Stimulated activated effector memory CD8-positive, alpha-beta T cell treated with anti-CD3 and anti-CD28 coated beads, Interleukin-12 subunit alpha, Interleukin-12 subunit beta, amount 100 ng/mL, for 72 hours (primary cell): ENCODE measurements around the gene FBXL17.

Experiments
- ATAC-seq: fragments of 150-1000 bp; cut with Tn5 transposase; 2 replicates; pipeline ENCODE4 v1.10.0; 2021
- DNase-seq, 2 donors: peaks; one replicate each; pipeline ENCODE4 v3.0.0; 2021 to 2022; ENCODE audit warnings: low spot score in 2 of 2
- H3K27ac Mint-ChIP-seq: one replicate; pipeline ENCODE4 v1.8.0; 2022; ENCODE audit warnings: mild to moderate bottlenecking, mixed read lengths
- H3K36me3 Mint-ChIP-seq: one replicate; pipeline ENCODE4 v1.8.0; 2022; ENCODE audit warnings: mild to moderate bottlenecking, mixed read lengths
- H3K4me1 Mint-ChIP-seq: one replicate; pipeline ENCODE4 v1.8.0; 2022; ENCODE audit warnings: mixed read lengths
- H3K4me3 Mint-ChIP-seq: one replicate; pipeline ENCODE4 v1.8.0; 2022; ENCODE audit warnings: mild to moderate bottlenecking, mixed read lengths
- H3K9me3 Mint-ChIP-seq: one replicate; pipeline ENCODE4 v1.8.0; 2022; ENCODE audit warnings: mixed read lengths

The FBXL17 gene

DNA sequence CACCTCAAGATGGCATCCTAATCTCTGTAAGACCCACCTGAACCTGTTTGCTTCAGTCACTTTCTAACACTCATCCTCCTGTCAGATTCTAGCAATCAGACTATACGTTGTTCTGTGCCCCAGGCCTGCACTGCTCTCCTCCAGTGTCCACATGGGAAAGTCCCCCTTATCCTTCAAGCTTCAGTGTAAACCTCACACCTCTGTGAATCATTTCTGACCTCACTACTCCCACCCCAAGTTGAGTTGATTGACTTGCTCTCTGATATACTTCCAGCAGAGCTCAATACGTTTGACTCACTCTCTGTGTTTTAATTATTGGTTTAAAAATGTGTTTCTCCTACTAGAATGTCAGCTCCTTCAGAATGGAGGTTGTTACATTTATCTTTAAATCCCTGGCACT, 240.2 kb downstream of the FBXL17 start:
- Mint-ChIP-seq H3K27ac (no peak overlapping the region), H3K9me3 (no peaks in the 10 kb centered on the region), H3K36me3 (no peaks in the 10 kb centered on the region), H3K4me1 (peaks cover 5% of the 10 kb centered on the region), H3K4me3 (no peak overlapping the region)
- DNase-seq: no peak
- peak; percentile 92 for ATAC-seq

DNA sequence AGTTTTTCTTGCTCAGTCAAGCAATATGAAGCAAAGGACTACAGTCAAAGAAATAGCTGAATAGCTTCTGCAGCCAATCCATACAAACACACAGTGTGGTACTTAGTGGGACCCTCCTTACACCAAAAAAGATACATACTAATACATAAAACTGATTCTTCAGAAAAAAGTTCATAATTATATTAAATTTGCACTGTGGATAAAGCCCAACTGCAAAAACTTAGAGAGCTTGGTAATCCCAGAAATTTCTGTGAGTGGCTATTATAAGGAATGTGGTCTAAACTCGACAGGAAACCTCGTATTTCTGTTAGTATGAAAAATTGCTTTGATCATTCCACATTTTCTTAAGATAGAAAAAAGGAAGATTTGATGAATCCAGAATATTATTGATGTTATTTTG, 245.4 kb downstream of the FBXL17 start:
- no peak for DNase-seq
- Mint-ChIP-seq H3K4me1 (no peaks in the 10 kb centered on the region), H3K4me3 (no peak overlapping the region), H3K9me3 (no peaks in the 10 kb centered on the region), H3K27ac (no peak overlapping the region), H3K36me3 (no peaks in the 10 kb centered on the region)
- ATAC-seq: no peak

DNA sequence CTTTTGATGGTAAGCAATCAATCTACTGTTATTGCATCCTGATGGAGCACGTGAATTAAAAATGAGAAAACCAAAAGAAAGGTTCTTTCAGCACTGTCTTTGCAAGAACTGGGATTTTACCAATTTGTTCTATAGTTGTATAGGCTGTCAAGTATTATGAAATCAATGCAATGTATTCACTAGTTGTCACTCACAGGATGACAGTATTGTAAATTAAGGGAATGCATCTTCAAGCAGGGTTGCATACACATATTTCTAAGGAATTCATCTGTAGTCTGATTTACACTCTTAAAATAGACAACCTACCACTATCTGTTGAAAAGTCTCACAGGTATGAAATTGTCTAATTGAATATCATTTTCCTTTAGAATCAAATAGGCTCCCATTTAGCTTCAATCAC, 252.8 kb downstream of the FBXL17 start:
- DNase-seq (no peak), ATAC-seq (no peak)
- H3K4me1 Mint-ChIP-seq: no peaks in the 10 kb centered on the region
- no peaks in the 10 kb centered on the region for H3K36me3 Mint-ChIP-seq
- H3K9me3 Mint-ChIP-seq: no peaks in the 10 kb centered on the region
- no peak overlapping the region for H3K4me3 Mint-ChIP-seq
- H3K27ac Mint-ChIP-seq: no peak overlapping the region

DNA sequence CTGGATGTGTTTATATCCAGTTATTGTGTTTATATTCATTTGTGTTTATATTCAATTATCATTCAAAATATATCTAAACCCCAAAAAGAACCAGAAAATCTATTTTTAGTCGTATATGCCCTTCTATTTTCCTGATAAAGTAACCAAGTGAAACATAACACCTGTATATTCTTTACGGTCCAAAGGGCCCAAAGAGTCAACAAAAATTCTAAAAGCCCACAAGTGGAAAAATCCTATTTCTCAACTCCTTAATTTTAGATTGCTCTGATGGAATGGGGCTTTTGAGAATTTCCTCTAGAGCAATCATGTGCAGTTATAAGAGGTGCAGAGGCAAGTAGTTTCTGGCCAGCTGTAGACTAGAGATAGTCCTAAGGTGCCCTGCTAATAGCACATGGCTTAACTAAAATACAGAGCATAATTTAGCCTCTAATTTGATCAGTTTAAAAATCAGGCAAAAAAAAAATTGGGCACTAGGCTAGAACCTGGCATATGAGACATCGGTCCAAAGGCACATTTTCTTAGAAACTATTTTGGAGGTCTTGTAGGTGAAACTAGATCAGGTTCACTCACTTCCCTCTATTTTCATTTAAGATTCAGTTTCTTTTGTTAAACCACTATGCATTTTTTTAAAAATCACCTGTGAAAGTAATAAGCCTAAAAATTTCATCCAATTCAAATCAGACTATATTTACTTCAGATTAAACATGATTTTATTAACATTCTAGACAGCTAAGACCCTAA, 256.0 kb downstream of the FBXL17 start:
- Mint-ChIP-seq H3K4me3 (no peak overlapping the region), H3K9me3 (no peaks in the 10 kb centered on the region), H3K36me3 (no peaks in the 10 kb centered on the region), H3K4me1 (no peaks in the 10 kb centered on the region), H3K27ac (no peak overlapping the region)
- DNase-seq: no peak
- no peak for ATAC-seq

DNA sequence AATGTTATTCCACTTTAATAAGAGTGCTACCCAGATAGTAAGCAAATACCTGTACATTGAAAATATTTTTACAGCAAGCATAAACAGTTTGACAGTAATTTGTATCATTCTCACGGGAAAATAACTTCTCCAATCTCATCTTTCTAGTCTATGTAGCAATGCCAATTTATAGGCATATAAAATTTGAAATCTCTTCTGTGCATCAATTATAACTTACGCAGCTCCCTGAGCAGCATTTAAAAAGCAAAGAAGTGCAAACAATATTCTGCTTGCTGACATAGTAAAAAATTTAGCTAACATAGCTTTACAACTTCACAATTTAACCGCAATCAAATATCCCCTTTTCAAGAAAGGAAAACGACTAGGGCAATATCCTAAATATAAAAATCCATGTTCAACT, 257.3 kb downstream of the FBXL17 start:
- Mint-ChIP-seq H3K9me3 (no peaks in the 10 kb centered on the region), H3K4me3 (no peak overlapping the region), H3K36me3 (no peaks in the 10 kb centered on the region), H3K27ac (no peak overlapping the region), H3K4me1 (no peaks in the 10 kb centered on the region)
- ATAC-seq (no peak), DNase-seq (no peak)

DNA sequence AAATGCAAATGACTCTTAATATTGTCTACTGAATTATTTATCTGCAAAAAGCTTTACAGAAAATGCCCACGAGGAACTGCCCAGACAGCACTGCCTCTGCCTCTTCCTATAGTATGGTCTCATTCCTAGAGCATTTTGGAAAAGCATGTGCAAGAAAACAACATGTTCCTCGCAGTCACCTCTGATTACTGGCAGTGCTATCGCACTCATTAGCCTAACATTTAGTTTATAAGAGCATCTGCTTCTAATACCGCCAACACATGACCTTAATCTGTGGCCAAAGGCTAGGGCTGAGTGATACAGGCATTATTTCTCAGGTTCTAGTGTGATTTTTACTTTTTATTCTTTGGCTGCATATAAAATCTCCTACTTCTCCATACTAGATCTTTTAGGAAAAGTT, 259.2 kb downstream of the FBXL17 start:
- H3K4me1 Mint-ChIP-seq: no peaks in the 10 kb centered on the region
- H3K36me3 Mint-ChIP-seq: no peaks in the 10 kb centered on the region
- no peak overlapping the region for H3K27ac Mint-ChIP-seq
- no peaks in the 10 kb centered on the region for H3K9me3 Mint-ChIP-seq
- no peak for ATAC-seq
- H3K4me3 Mint-ChIP-seq: no peak overlapping the region
- no peak for DNase-seq

DNA sequence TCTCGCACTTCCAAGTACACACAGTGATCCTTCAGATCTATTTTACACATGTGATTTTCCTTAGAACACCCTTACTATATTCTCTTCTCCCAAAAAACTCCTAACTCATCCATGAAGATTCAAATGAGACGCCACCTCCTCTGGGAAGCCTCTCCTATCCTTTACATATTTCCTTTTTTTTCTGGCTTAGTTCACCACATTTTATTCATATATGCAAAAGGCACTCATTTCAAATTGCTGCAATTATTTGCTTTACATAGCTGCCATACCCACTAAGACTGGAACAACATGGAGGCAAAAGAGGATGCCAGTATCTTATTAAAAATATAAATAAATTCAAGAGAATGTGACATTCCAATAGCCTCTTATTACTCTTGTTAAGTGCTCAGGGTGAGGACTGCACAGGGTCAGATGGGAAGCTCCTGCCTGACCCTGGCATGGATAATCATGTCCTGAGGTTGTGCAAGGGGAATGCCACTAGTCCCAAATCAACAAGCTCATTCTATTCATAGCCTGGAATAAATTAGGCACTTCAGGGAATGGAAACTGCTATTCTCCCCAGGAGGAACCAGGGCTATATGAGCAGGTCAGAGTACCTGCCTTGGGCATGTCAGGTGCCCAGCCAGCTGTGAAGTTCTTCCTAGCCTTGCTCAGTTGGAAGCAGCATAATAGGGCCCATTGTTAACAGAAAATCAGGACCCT, 262.9 kb downstream of the FBXL17 start:
- H3K36me3 Mint-ChIP-seq: no peaks in the 10 kb centered on the region
- no peak overlapping the region for H3K4me3 Mint-ChIP-seq
- ATAC-seq: no peak
- H3K27ac Mint-ChIP-seq: no peak overlapping the region
- no peaks in the 10 kb centered on the region for H3K4me1 Mint-ChIP-seq
- DNase-seq: no peak
- H3K9me3 Mint-ChIP-seq: no peaks in the 10 kb centered on the region

DNA sequence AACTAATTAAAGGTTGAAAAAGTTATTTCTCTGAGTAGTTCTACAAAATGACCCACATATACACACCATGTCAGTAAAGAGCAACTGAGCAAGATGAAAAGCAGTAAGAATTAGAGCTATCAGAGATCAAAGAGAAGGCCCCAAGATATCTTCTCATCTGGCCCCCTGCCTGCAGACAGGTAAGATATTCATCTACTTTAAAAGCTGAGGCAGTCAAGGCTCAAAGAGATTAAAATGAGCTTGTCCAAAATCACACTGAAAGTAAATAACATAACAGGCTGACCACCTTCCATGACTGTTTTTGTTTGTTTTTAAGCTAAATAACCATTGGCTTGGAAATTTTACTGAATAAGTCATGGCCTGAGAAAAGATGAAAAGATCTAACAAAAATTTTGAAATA, 266.2 kb downstream of the FBXL17 start:
- Mint-ChIP-seq H3K4me3 (no peak overlapping the region), H3K4me1 (no peaks in the 10 kb centered on the region), H3K9me3 (peaks cover 3% of the 10 kb centered on the region), H3K27ac (no peak overlapping the region), H3K36me3 (no peaks in the 10 kb centered on the region)
- DNase-seq: no peak
- no peak for ATAC-seq

DNA sequence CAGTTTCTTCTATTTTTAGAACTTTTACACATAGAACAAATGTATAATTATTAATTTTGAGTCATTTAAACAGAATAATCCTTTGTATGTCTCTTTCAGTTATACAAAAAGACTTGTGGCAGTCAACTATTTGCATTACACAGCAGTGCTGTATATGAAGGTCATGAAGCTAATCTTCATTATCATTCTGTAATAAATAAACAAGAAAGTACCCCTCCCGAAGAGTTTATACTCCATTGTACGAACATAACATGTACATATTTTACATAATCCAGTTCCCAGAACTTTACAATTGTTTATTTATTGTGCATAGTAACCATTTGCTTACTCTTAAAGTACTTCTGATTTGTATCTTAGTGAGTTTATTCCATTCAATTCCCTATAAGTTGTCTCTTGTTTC, 267.9 kb downstream of the FBXL17 start:
- no peaks in the 10 kb centered on the region for H3K36me3 Mint-ChIP-seq
- no peak overlapping the region for H3K27ac Mint-ChIP-seq
- H3K4me3 Mint-ChIP-seq: no peak overlapping the region
- DNase-seq (no peak), ATAC-seq (no peak)
- H3K4me1 Mint-ChIP-seq: no peaks in the 10 kb centered on the region
- H3K9me3 Mint-ChIP-seq: peaks cover 3% of the 10 kb centered on the region

DNA sequence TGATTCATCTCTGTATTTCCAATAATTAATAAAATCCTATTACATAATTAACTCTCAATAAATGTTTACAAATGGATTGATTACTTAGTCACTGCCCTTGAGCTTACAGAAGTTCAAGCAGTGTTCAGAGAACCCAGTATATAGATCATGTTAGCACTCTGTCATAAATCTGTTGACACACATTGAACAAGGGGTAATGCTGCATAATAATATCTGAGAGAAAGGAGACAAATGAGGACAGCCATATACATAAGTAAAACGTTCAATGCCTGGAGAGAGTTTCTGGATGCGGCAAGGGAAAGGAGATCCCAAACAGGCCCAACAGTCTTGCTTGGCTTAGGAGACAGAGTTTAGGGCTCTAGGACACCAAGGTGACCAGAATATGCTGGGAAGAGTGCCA, 270.2 kb downstream of the FBXL17 start:
- H3K4me3 Mint-ChIP-seq: no peak overlapping the region
- H3K27ac Mint-ChIP-seq: no peak overlapping the region
- DNase-seq: no peak
- ATAC-seq: no peak
- H3K36me3 Mint-ChIP-seq: no peaks in the 10 kb centered on the region
- peaks cover 3% of the 10 kb centered on the region for H3K9me3 Mint-ChIP-seq
- no peaks in the 10 kb centered on the region for H3K4me1 Mint-ChIP-seq

DNA sequence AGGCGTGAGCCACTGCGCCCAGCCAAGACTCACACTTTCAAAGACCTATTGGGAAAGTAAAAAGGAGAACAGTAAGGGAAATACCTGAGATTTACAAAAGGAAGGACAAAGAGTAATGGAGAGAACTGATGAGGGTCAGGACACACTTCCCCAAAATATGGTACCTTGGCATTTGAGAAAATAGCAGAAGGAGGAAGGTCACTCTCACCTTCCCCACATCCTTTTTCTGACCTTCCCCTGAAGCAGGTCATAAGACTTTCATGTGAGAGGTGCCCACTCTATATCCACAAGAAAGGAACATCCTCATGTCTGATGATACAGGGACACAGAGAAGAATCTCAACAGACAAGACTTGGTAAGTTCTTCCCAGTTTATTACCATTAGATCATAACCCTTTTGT, 272.8 kb downstream of the FBXL17 start:
- ATAC-seq: no peak
- peaks cover 3% of the 10 kb centered on the region for H3K9me3 Mint-ChIP-seq

DNA sequence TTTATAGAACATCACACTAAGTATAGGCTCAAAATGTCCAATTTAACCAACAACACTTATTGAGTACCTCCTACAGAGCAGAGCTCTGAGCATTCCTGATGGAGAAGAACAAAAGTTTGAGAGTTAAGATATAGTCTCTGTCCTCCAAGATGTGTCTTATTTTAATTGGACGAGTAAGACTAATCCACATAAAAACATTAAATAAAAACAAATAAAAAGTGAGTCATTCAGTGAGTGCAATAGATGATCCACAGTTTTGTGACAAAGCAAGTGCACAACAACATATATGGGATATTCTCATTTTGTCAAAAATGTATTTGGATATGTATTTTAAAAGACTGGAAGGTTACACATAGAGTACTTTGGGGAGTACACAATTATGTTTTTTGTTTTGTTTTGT, 277.4 kb downstream of the FBXL17 start:
- no peak overlapping the region for H3K27ac Mint-ChIP-seq
- no peaks in the 10 kb centered on the region for H3K36me3 Mint-ChIP-seq
- DNase-seq: no peak
- no peak for ATAC-seq
- no peaks in the 10 kb centered on the region for H3K9me3 Mint-ChIP-seq
- no peak overlapping the region for H3K4me3 Mint-ChIP-seq
- no peaks in the 10 kb centered on the region for H3K4me1 Mint-ChIP-seq

More for the DNA sequence above, 272.8 kb downstream of the FBXL17 start:
- no peak overlapping the region for H3K4me3 Mint-ChIP-seq
- DNase-seq: no peak
- no peaks in the 10 kb centered on the region for H3K36me3 Mint-ChIP-seq
- H3K4me1 Mint-ChIP-seq: no peaks in the 10 kb centered on the region
- no peak overlapping the region for H3K27ac Mint-ChIP-seq

DNA sequence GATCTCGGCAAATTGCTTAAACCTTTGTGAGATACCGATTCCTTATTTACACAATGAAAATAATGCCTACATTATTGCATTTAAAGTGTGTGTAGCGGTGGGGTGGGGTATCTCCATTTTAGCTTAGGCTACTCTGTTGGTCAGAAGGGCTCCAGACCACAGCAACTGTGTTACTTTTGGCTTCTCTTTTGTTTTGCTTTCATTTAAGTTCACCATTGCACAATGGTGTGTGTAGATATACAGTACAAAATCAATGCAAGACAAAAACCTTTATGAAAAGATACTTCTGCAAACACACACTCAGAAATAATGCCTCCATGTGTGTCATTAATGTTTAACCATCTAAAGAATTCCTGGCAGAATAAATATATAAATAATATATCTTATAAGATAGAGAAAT, 279.4 kb downstream of the FBXL17 start:
- H3K4me3 Mint-ChIP-seq: no peak overlapping the region
- H3K9me3 Mint-ChIP-seq: no peaks in the 10 kb centered on the region
- H3K27ac Mint-ChIP-seq: no peak overlapping the region
- no peaks in the 10 kb centered on the region for H3K4me1 Mint-ChIP-seq
- ATAC-seq: no peak
- DNase-seq: no peak
- no peaks in the 10 kb centered on the region for H3K36me3 Mint-ChIP-seq

DNA sequence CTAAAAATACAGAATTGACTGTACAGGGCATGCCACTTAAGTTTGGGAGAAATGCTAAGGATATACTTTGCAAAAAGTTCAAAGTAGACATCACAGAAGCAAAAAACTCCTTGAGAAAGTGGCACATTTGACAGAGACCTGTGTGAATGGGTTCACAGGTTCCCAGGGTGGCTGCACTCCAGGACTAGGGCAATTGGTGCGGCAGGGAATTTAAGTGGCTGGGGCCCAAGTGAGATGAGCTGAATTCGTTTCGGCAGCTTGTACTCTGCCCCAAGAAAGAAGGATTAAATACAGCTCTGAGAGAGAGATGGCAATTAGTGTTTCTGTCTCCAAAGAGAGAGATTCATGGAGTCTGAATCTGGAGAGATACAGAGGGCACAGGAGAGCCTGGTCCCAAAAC, 280.1 kb downstream of the FBXL17 start:
- ATAC-seq (no peak), DNase-seq (no peak)
- Mint-ChIP-seq H3K36me3 (no peaks in the 10 kb centered on the region), H3K4me1 (no peaks in the 10 kb centered on the region), H3K9me3 (no peaks in the 10 kb centered on the region), H3K4me3 (no peak overlapping the region), H3K27ac (no peak overlapping the region)

DNA sequence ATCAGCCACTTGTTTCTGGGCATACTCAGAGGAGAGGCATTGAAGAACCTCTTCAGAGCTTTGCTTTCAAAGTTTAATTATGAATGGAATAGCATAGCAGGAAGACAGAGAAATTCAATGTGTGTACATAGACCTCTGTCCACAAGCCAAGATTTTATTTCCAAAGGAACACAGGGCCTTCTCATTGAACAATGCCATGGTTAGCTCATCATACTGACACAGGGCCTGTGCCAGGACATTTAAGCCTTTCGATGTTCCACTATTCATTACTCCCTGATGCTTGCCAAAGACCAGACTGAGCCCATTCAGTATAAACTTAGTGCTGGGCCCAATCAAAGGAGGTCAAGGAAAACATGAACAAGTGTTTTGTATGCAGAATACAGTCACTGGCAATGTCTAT, 280.8 kb downstream of the FBXL17 start:
- no peak for ATAC-seq
- no peak for DNase-seq
- H3K4me3 Mint-ChIP-seq: no peak overlapping the region
- H3K4me1 Mint-ChIP-seq: no peaks in the 10 kb centered on the region
- no peak overlapping the region for H3K27ac Mint-ChIP-seq
- H3K9me3 Mint-ChIP-seq: no peaks in the 10 kb centered on the region
- no peaks in the 10 kb centered on the region for H3K36me3 Mint-ChIP-seq

DNA sequence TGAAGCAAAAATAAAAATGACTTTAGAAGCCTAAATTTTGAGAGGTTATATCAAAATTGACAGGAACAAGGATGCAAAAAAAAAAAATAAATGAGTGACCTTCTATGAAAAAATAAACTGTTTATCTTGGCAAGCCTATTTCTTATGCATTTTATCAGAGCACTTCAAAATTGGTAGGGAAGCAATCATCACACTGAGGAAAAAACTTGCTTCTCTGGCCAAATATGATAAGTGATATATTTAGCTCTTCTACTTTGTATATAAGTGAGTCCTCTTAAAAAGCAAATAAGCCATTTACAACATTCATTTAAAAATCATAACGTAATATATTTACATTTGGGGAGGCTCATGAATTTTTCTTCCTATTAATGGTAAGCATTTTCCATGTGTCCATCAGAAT, 287.1 kb downstream of the FBXL17 start:
- Mint-ChIP-seq H3K4me3 (no peak overlapping the region), H3K9me3 (no peaks in the 10 kb centered on the region), H3K4me1 (no peaks in the 10 kb centered on the region), H3K27ac (no peak overlapping the region), H3K36me3 (no peaks in the 10 kb centered on the region)
- no peak for DNase-seq
- ATAC-seq: no peak
